GM18907 (cell line): ENCODE data around the gene ORAI1.
A peak's percentile ranks its signal among the peaks of the same experiment; 100 is the strongest.
"Not testable (repeated sequence)": the region's sequence is repeated elsewhere in the genome, so short reads cannot be mapped to it uniquely, and the experiment has no call there.

Experiments
- ATAC-seq: cut with Tn5 transposase; IDR thresholded peaks from one replicate; pipeline ENCODE4 v1.9.1; 2021; ENCODE audit warnings: mild to moderate bottlenecking, moderate library complexity; ENCODE audit not compliant: unreplicated experiment

ORAI1 gene

GRCh38 chr12:121626087-121626852 lies at the start of gene ORAI1:
TSS of gene ORAI1 (plus strand) at chr12:121626530.
- peak; percentile 73 for ATAC-seq

- ATAC-seq: no peak
Observed at GRCh38 chr12:121576851-121577391, 49.4 kb upstream of the ORAI1 start.

- ATAC-seq: no peak
Observed at GRCh38 chr12:121577443-121578180, 48.7 kb upstream of the ORAI1 start.

GRCh38 chr12:121578230-121579189 lies 47.8 kb upstream of the ORAI1 start:
- no peak for ATAC-seq

GRCh38 chr12:121579190-121579791 lies 47.0 kb upstream of the ORAI1 start:
- no peak for ATAC-seq

- peak; percentile 40 for ATAC-seq
Observed at GRCh38 chr12:121579981-121580868, 46.1 kb upstream of the ORAI1 start.

- ATAC-seq: no peak
Observed at GRCh38 chr12:121580959-121581685, 45.2 kb upstream of the ORAI1 start, which contains the start of gene KDM2B. TSS of gene KDM2B (minus strand) at chr12:121581023. CDS start at chr12:121580911, 112 bp downstream.

GRCh38 chr12:121581686-121582429 lies 44.5 kb upstream of the ORAI1 start:
- no peak for ATAC-seq

GRCh38 chr12:121582583-121583333 lies 43.6 kb upstream of the ORAI1 start:
- ATAC-seq: no peak

GRCh38 chr12:121583334-121583661 lies 43.0 kb upstream of the ORAI1 start:
- ATAC-seq: not testable (repeated sequence)

GRCh38 chr12:121584885-121585284 lies 41.4 kb upstream of the ORAI1 start:
- ATAC-seq: not testable (repeated sequence)

GRCh38 chr12:121590476-121591143 lies 35.7 kb upstream of the ORAI1 start:
- ATAC-seq: peak; percentile 63

GRCh38 chr12:121592320-121592719 lies 34.0 kb upstream of the ORAI1 start:
- no peak for ATAC-seq

GRCh38 chr12:121595520-121595919 lies 30.8 kb upstream of the ORAI1 start:
- no peak for ATAC-seq

- no peak for ATAC-seq
Observed at GRCh38 chr12:121596526-121596925, 29.8 kb upstream of the ORAI1 start.

GRCh38 chr12:121600702-121601336 lies 25.5 kb upstream of the ORAI1 start:
- no peak for ATAC-seq
